Upper lobe of left lung (tissue), 6 donors: ENCODE data around the gene P3H2. TPM values are rescaled to one million over a fixed set of nuclear protein-coding genes. Genes with fewer than 3 reads are reported as not detected.

Source experiments
- ATAC-seq, 2 donors: fragments of 200-7000 bp; cut with Tn5 transposase; one replicate each; pipeline ENCODE4 v1.9.1; 2022; ENCODE audit warnings: mild to moderate bottlenecking in 2 of 2, moderate library complexity in 2 of 2; ENCODE audit not compliant: low FRiP score in 2 of 2
- DNase-seq, 2 donors: peaks; one replicate each; pipeline ENCODE4 v3.0.0-alpha.2; 2019 to 2020
- H3K27ac ChIP-seq, 4 donors: fragments of 200-600 bp; sonication (generic); one replicate each; pipeline ENCODE4 v1.5.1; 2016 to 2019
- H3K27me3 ChIP-seq, 4 donors: fragments of 200-600 bp; sonication (generic); one replicate each; pipeline ENCODE4 v1.5.1; 2017 to 2019
- H3K36me3 ChIP-seq, 4 donors: fragments of 200-600 bp; sonication (generic); one replicate each; pipeline ENCODE4 v1.5.1; 2016 to 2019
- H3K4me1 ChIP-seq, 4 donors: fragments of 200-600 bp; sonication (generic); one replicate each; pipeline ENCODE4 v1.5.1; 2018 to 2019
- H3K4me3 ChIP-seq, 4 donors: fragments of 200-600 bp; sonication (generic); one replicate each; pipeline ENCODE4 v1.5.1; 2017 to 2019; ENCODE audit warnings: mild to moderate bottlenecking in 2 of 4, moderate library complexity in 1 of 4
- H3K9me3 ChIP-seq, 4 donors: fragments of 200-600 bp; sonication (generic); one replicate each; pipeline ENCODE4 v1.5.1; 2018 to 2019
- CTCF ChIP-seq, 6 experiments: fragments of 450-650 bp in 4 of 6; fragments of 200-600 bp in 2 of 6; sonication (generic) in 2 of 6; IDR thresholded peaks; one replicate each; pipeline ENCODE4 v1.5.1; 2016 to 2019; ENCODE audit warnings: antibody characterized with exemption in 6 of 6
- EP300 ChIP-seq, 4 donors: sonication (generic); formaldehyde crosslinking; IDR thresholded peaks; one replicate each; pipeline ENCODE4 v1.5.1; 2017; ENCODE audit warnings: antibody characterized with exemption in 4 of 4, control low read depth in 2 of 4
- POLR2A ChIP-seq, 4 donors: fragments of 450-650 bp; IDR thresholded peaks; one replicate each; pipeline ENCODE4 v1.5.1; 2016 to 2017; ENCODE audit warnings: antibody characterized with exemption in 4 of 4, mild to moderate bottlenecking in 2 of 4
- POLR2AphosphoS5 ChIP-seq, 2 donors: sonication (generic); formaldehyde crosslinking; IDR thresholded peaks; one replicate each; pipeline ENCODE4 v1.5.1; 2017; ENCODE audit warnings: antibody characterized with exemption in 2 of 2
- WGBS, 2 donors: methylation state at CpG; one replicate each; pipeline ENCODE4 v1.1.5; 2017 to 2018; 5-methylcytosine and 5-hydroxymethylcytosine counted together
- total RNA-seq, 6 donors: library from RNA; depleted of rRNA in 4 of 6; stranded (reverse); fragments of >200 nt in 4 of 6; gene quantifications; one replicate each; pipeline versions ENCODE4 v1.1.0 to v1.2.1, GENCODE V29; 2016 to 2021
- donor health status: DM: no; HTN: no; CAD: no; lungs with moderate emphysema.
- donor health status: DM: no; HTN: yes; CAD: no; lungs with severe emphysema.

P3H2 gene
- total RNA-seq, 6 donors from 2014 or later, result 42.2 to 114 (median 63.0) TPM

DNA sequence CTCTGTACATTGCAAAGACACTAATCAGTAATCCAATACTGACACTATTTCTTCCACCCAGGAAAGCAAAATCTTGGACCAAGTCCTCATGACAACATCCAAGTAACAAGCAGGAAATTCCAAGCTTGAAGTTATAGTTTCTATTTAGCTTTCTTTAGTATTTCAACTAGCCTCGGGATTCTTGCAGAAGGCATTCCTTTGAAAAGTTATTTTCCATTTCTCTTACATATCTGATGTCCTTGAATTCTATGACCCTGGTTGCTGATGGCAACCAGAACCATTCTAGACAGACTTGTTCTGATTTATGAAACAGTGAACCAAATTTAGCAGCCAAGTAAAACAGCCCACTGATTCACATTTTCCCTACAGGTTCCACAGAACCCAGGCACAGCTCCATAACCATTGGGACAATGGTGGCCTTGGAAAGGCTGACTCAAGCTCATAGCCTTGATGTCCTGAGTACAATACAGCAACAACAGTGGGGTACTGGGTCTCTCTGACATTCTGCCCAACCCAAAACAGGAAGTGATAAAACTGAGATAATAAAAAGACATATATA lies 26.5 kb downstream of the P3H2 start:
- peak overlapping the region in 1 of 4 donors; percentile 27 for H3K27ac ChIP-seq
- DNase-seq (no peak), ATAC-seq (no peak)
- H3K4me3 ChIP-seq, result no peak overlapping the region
- no peaks in the 10 kb centered on the region for H3K9me3 ChIP-seq
- H3K4me1 ChIP-seq, result peaks cover 0 to 20% (median 0%) of the 10 kb centered on the region in 4 donors
- no peaks in the 10 kb centered on the region for H3K27me3 ChIP-seq
- TF ChIP-seq EP300 (IDR thresholded peaks at IDR 0.05) (no peak), POLR2A (IDR thresholded peaks at IDR 0.05) (no peak), CTCF (IDR thresholded peaks at IDR 0.05) (no peak), POLR2AphosphoS5 (IDR thresholded peaks at IDR 0.05) (no peak)
- WGBS, 2 donors, result 24 to 30% methylated on average over 1 of the region's 1 CpG
- no peaks in the 10 kb centered on the region for H3K36me3 ChIP-seq

DNA sequence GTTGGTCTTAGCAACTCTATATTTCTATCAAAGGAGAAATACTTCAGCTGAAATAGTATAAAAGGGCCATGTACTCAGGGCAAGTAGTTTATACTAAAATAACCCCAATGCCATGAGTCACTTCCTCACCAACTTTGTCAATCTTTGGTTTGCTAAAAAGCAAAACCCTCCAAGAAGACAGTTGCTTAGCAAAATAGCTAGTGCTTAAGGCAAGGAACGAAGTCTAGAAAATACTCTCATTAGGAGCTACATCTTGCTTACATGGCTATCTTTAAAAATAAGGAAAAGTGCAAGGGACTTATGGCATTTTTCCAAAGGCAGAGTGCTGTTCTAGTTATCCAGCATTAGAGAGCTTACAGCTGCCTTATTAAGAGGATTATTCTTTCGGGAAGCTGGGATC lies 28.4 kb downstream of the P3H2 start:
- 17 to 27% methylated on average over 2 of the region's 2 CpGs for WGBS, 2 donors
- Histone ChIP-seq H3K4me3 (no peak overlapping the region), H3K36me3 (no peaks in the 10 kb centered on the region), H3K9me3 (no peaks in the 10 kb centered on the region), H3K4me1 (peaks cover 0 to 20% (median 0%) of the 10 kb centered on the region in 4 donors), H3K27ac (no peak overlapping the region), H3K27me3 (no peaks in the 10 kb centered on the region)
- no peak for DNase-seq
- ATAC-seq, result peak in 1 of 2 donors; percentile 61
- TF ChIP-seq POLR2AphosphoS5 (IDR thresholded peaks at IDR 0.05), result no peak
- TF ChIP-seq POLR2A (IDR thresholded peaks at IDR 0.05), result no peak
- TF ChIP-seq EP300 (IDR thresholded peaks at IDR 0.05), result no peak
- no peak for TF ChIP-seq CTCF (IDR thresholded peaks at IDR 0.05)

DNA sequence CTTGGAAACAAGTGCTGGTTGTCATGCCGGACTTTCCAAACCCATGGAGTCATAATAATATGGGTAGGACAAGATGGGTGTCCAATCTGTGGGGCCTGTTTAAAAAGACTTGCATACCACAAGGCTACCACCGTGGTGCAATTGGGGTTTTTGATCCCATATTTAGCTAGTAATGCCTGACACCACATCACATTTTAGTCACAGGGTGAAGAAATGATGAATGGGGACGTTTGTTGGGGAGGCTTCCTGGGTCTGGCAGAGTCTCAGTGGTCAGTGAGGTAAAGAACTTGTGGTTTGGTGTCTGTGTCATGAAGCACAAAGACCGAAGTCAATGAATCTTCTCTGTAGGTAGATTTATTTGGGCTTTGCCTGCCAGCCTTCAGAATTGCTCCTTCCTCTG lies 31.0 kb downstream of the P3H2 start:
- H3K4me1 ChIP-seq, result peaks cover 0 to 20% (median 0%) of the 10 kb centered on the region in 4 donors
- TF ChIP-seq CTCF (IDR thresholded peaks at IDR 0.05) (no peak), EP300 (IDR thresholded peaks at IDR 0.05) (no peak), POLR2A (IDR thresholded peaks at IDR 0.05) (no peak), POLR2AphosphoS5 (IDR thresholded peaks at IDR 0.05) (no peak)
- H3K27ac ChIP-seq, result no peak overlapping the region
- no peaks in the 10 kb centered on the region for H3K36me3 ChIP-seq
- no peaks in the 10 kb centered on the region for H3K27me3 ChIP-seq
- DNase-seq (no peak), ATAC-seq (no peak)
- no peak overlapping the region for H3K4me3 ChIP-seq
- H3K9me3 ChIP-seq, result no peaks in the 10 kb centered on the region
- 80 to 86% methylated on average over 4 of the region's 4 CpGs for WGBS, 2 donors

DNA sequence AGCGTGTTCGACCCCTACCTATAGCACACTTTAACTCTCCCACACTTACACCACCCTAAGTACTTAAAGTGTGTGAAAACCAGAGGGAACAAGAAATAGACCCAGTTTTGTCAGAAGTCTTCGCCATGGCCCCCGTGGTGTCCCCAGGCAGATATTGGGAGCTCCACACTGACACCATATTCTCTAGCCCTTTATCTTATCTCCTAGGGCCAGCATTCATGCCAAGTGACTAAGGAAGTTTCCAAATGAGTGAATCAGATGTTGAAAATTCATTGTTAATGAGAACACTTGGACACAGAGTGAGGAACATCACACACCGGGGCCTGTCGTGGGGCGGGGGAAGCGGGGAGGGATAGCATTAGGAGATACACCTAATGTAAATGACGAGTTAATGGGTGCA lies 31.8 kb downstream of the P3H2 start:
- TF ChIP-seq EP300 (IDR thresholded peaks at IDR 0.05), result no peak
- no peak for TF ChIP-seq POLR2A (IDR thresholded peaks at IDR 0.05)
- no peak for TF ChIP-seq POLR2AphosphoS5 (IDR thresholded peaks at IDR 0.05)
- TF ChIP-seq CTCF (IDR thresholded peaks at IDR 0.05), result no peak
- Histone ChIP-seq H3K36me3 (no peaks in the 10 kb centered on the region), H3K27me3 (no peaks in the 10 kb centered on the region), H3K4me3 (no peak overlapping the region), H3K9me3 (no peaks in the 10 kb centered on the region), H3K27ac (no peak overlapping the region), H3K4me1 (peaks cover 0 to 14% (median 0%) of the 10 kb centered on the region in 4 donors)
- DNase-seq, result peak in 1 of 2 donors; percentile 23
- ATAC-seq, result no peak
- 82 to 88% methylated on average over 9 of the region's 9 CpGs for WGBS, 2 donors

- 75 to 83% methylated on average over 2 of the region's 2 CpGs for WGBS, 2 donors
- no peak overlapping the region for H3K27ac ChIP-seq
- H3K27me3 ChIP-seq, result no peaks in the 10 kb centered on the region
- no peaks in the 10 kb centered on the region for H3K9me3 ChIP-seq
- H3K36me3 ChIP-seq, result no peaks in the 10 kb centered on the region
- no peaks in the 10 kb centered on the region for H3K4me1 ChIP-seq
- no peak for ATAC-seq
- no peak for DNase-seq
- H3K4me3 ChIP-seq, result no peak overlapping the region
- TF ChIP-seq CTCF (IDR thresholded peaks at IDR 0.05) (no peak), EP300 (IDR thresholded peaks at IDR 0.05) (no peak), POLR2AphosphoS5 (IDR thresholded peaks at IDR 0.05) (no peak), POLR2A (IDR thresholded peaks at IDR 0.05) (no peak)
Observed at GRCh38 chr3:190086191-190086590, 34.5 kb downstream of the P3H2 start.
